Brain microvascular endothelial cell (primary cell): ENCODE measurements around the gene SMIM44.
"Not testable (repeated sequence)": the region's sequence is repeated elsewhere in the genome, so short reads cannot be mapped to it uniquely, and the experiment has no call there.

Source experiments
- DNase-seq: peaks from one replicate; pipeline ENCODE4 v3.0.0-alpha.2; 2020
- H3K27ac ChIP-seq: fragments of 250-450 bp; sonication (Bioruptor Pico); 2 replicates; pipeline ENCODE4 v1.5.1; 2020; ENCODE audit warnings: mild to moderate bottlenecking, moderate library complexity
- H3K27me3 ChIP-seq: fragments of 250-450 bp; sonication (Bioruptor Pico); replicated peaks from 2 replicates; pipeline ENCODE4 v1.5.1; 2020; ENCODE audit warnings: mild to moderate bottlenecking
- H3K36me3 ChIP-seq: fragments of 250-450 bp; sonication (Bioruptor Pico); replicated peaks from 2 replicates; pipeline ENCODE4 v1.5.1; 2020; ENCODE audit warnings: mild to moderate bottlenecking
- H3K4me3 ChIP-seq: 2 replicates; pipeline ENCODE4 v1.5.1; 2011; ENCODE audit warnings: low read depth, mild to moderate bottlenecking, control low read depth, low read length, moderate library complexity
- in situ Hi-C: cut with HindIII; loops from 2 replicates; pipeline ENCODE4 v1.10.0; 2017; ENCODE audit warnings: low sequenced_read_pairs, low pct_ligation_motif_present
- TF ChIP-seq, protein P1 (sequence below): IDR thresholded peaks from 2 replicates; pipeline ENCODE4 v1.5.1; 2011; ENCODE audit warnings: low read depth, mild to moderate bottlenecking, moderate library complexity, low read length, control low read depth, inconsistent platforms; ENCODE audit errors: missing control alignments

Gene SMIM44

DNA sequence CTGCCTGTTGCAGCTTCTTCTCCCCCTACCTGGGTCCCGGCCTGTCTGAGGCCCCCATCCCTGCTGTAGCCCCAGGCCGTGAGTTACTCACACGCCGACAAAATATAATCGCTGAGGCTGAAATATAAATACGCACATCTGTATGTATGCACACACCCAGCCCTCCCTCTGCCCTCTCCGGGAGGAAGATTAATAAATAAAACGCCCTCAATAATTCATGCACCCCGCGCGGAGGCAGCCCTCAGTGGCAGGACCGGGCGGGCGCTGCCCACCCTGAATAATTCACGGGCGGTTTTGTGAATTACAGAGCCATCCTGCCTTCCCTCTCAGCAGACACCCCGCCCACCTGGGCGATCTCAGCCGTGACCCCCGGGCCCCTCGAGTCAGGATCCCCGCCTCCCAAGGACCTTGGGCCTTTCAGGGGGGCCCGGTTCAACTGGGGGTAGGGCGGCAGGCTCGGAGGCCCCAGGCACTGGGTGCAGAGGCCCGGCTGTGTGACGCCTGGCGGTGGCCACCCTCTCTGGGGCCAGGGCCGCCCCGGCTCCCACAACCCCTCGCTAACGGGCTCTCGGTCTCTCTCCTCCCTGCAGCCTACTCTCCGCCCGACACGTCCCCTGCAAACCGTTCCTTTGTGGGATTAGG is 27.2 kb downstream of the SMIM44 start:
- no peak overlapping the region for H3K27ac ChIP-seq
- H3K4me3 ChIP-seq: no peak overlapping the region
- H3K27me3 ChIP-seq: no peaks in the 10 kb centered on the region
- in situ Hi-C loops: no loop called here
- peaks cover 51% of the 10 kb centered on the region for H3K36me3 ChIP-seq
- no peak for DNase-seq
- TF ChIP-seq, protein P1, sequence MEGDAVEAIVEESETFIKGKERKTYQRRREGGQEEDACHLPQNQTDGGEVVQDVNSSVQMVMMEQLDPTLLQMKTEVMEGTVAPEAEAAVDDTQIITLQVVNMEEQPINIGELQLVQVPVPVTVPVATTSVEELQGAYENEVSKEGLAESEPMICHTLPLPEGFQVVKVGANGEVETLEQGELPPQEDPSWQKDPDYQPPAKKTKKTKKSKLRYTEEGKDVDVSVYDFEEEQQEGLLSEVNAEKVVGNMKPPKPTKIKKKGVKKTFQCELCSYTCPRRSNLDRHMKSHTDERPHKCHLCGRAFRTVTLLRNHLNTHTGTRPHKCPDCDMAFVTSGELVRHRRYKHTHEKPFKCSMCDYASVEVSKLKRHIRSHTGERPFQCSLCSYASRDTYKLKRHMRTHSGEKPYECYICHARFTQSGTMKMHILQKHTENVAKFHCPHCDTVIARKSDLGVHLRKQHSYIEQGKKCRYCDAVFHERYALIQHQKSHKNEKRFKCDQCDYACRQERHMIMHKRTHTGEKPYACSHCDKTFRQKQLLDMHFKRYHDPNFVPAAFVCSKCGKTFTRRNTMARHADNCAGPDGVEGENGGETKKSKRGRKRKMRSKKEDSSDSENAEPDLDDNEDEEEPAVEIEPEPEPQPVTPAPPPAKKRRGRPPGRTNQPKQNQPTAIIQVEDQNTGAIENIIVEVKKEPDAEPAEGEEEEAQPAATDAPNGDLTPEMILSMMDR: no peak

- TF ChIP-seq, protein P1: no peak
- H3K27me3 ChIP-seq: no peaks in the 10 kb centered on the region
- H3K36me3 ChIP-seq: peaks cover 49% of the 10 kb centered on the region
- no peak overlapping the region for H3K4me3 ChIP-seq
- in situ Hi-C loops: no loop called here
- DNase-seq: no peak
- H3K27ac ChIP-seq: no peak overlapping the region
Observed at GRCh38 chr19:3455393-3455955, 27.8 kb downstream of the SMIM44 start.

DNA sequence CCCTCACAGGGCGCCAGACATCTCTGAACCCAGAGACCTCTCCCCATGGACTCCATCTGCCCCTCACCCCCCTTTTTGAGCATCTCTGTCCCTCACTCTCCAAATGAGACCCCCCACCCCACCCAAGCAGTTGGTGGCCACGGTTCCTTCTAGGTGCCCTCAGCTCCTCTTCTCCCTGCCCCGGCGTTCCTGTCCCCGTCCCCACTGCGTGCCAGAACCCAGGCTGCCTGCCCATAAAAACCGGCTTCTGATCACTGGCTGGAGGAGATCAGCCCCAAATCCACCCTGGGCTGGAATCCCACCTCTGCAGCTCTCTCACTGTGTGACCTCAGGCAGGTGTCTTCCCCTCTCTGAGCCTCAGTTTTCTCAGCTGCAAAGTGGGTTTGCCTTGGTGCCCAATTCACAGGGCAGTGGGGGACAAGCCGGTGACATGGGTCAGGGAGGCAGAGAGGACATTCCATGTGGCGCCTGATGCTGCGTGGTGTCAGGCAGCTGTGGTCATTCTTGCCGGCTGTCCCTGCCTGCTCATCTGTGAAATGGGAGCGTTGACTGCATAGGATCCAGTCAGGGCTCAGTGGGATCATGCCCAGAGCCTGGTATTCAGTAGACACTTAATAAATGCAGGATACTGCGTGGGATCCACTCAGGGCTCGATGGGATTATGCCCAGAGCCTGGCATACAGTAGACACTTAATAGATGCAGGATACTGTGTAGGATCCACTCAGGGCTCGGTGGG is 28.4 kb downstream of the SMIM44 start:
- no peak overlapping the region for H3K4me3 ChIP-seq
- in situ Hi-C loops: no loop called here
- TF ChIP-seq, protein P1: no peak
- DNase-seq: no peak
- H3K27ac ChIP-seq: no peak overlapping the region
- H3K27me3 ChIP-seq: no peaks in the 10 kb centered on the region
- peaks cover 49% of the 10 kb centered on the region for H3K36me3 ChIP-seq

GRCh38 chr19:3453840-3454239 is 29.4 kb downstream of the SMIM44 start:
- in situ Hi-C loops: no loop called here
- TF ChIP-seq, protein P1: no peak
- Histone ChIP-seq H3K27ac (no peak overlapping the region), H3K36me3 (peaks cover 56% of the 10 kb centered on the region), H3K4me3 (no peak overlapping the region), H3K27me3 (no peaks in the 10 kb centered on the region)
- DNase-seq: no peak

- H3K4me3 ChIP-seq, H3K27me3 ChIP-seq, DNase-seq, H3K27ac ChIP-seq, in situ Hi-C loops: not testable (repeated sequence)
- H3K36me3 ChIP-seq: peaks cover 61% of the 10 kb centered on the region
Observed at GRCh38 chr19:3452942-3453214, 30.4 kb downstream of the SMIM44 start.

DNA sequence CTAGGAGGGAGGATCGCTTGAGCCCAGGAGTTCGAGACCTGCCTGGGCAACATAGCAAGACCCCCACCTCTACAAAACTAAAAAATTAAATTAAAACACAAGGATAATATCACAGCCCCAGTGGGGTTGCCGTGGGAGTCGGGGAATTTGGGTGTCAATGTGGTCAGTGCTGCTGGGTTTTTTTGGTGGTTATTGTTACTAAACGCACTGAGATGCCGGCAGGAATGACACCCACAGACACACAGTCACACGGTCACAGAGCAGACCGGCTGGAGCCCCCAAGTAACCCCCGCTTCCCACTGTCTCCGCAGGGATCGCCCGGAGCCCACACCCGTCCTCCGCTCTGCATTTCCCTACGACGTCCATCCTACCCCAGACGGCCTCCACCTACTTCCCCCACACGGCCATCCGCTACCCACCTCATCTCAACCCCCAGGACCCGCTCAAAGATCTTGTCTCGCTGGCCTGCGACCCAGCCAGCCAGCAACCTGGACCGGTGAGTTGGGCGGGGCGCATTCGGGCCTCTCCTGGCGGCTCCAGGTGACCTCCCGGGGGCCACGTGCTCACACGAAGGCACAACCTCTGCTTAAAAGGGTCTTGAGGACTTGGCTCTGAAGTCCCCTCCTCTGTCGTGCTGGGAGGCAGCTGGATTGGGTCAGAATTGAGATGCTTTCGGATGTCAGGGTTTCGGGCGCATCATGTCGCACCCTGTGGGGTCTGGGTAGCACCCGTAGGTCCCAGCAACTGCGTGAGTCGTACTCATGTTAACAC is 30.9 kb downstream of the SMIM44 start:
- Histone ChIP-seq H3K4me3 (no peak overlapping the region), H3K27me3 (no peaks in the 10 kb centered on the region), H3K27ac (peak overlapping the region; percentile 89), H3K36me3 (peaks cover 61% of the 10 kb centered on the region)
- in situ Hi-C loops: no loop called here
- DNase-seq: no peak
- TF ChIP-seq, protein P1: no peak
